ENCODE results near the gene KCNIP1.

DNA sequence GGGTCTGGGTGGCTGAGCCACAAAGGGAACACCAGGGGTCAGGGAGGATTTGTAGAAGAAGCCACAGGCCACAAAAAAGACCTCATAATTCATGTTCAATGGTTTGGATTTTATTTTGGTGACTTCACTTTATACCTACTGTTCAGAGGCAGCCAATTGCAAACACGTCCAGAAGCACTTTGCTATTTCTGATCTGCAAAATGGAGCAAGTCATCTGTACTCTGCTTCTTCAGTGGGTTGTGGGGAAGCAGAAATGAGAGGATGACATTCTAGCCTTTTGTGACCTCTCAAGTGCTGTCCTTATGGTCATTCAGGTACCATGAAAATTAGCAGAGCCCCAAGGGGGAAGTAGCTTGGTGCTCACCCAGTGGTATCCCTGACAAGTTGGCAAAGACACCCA is 2.5 kb upstream of the KCNIP1 start:
- TF ChIP-seq, protein P1, sequence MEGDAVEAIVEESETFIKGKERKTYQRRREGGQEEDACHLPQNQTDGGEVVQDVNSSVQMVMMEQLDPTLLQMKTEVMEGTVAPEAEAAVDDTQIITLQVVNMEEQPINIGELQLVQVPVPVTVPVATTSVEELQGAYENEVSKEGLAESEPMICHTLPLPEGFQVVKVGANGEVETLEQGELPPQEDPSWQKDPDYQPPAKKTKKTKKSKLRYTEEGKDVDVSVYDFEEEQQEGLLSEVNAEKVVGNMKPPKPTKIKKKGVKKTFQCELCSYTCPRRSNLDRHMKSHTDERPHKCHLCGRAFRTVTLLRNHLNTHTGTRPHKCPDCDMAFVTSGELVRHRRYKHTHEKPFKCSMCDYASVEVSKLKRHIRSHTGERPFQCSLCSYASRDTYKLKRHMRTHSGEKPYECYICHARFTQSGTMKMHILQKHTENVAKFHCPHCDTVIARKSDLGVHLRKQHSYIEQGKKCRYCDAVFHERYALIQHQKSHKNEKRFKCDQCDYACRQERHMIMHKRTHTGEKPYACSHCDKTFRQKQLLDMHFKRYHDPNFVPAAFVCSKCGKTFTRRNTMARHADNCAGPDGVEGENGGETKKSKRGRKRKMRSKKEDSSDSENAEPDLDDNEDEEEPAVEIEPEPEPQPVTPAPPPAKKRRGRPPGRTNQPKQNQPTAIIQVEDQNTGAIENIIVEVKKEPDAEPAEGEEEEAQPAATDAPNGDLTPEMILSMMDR (IDR thresholded peaks at IDR 0.05; ENCODE audit: poor library complexity), result no peak
- TF ChIP-seq EZH2 (IDR thresholded peaks at IDR 0.05; ENCODE audit: borderline replicate concordance), result no peak

All from hepatocyte (in vitro differentiated cells).